Neural cell (in vitro differentiated cells): ENCODE results near the gene POLE. TPM values are rescaled to one million over a fixed set of nuclear protein-coding genes. Genes with fewer than 3 reads are reported as not detected.

Source experiments
- H2AFZ ChIP-seq: fragments of 200-600, 300-800 bp; sonication (generic), shearing (Covaris generic); 2 replicates; pipeline ENCODE4 v1.6.0; 2014; ENCODE audit warnings: low read depth, mild to moderate bottlenecking, antibody characterized with exemption, low read length, moderate library complexity
- H3F3A ChIP-seq: fragments of 200-600 bp; shearing (Covaris generic); 2 replicates; pipeline ENCODE4 v1.6.1; 2016; ENCODE audit warnings: mild to moderate bottlenecking, moderate library complexity, mixed read lengths, antibody characterized with exemption, low read length; ENCODE audit not compliant: insufficient read depth, poor library complexity, severe bottlenecking
- H3K27ac ChIP-seq: fragments of 200-600, 300-800 bp; sonication (generic), shearing (Covaris generic); 2 replicates; pipeline ENCODE4 v1.5.1; 2014; ENCODE audit warnings: mild to moderate bottlenecking, low read length, moderate library complexity
- H3K27me3 ChIP-seq: fragments of 300-800, 200-600 bp; sonication (generic), shearing (Covaris generic); 2 replicates; pipeline ENCODE4 v1.6.0; 2014; ENCODE audit warnings: mild to moderate bottlenecking, low read depth, low read length, moderate library complexity; ENCODE audit not compliant: insufficient read depth
- H3K36me3 ChIP-seq: fragments of 300-800, 200-600 bp; sonication (generic), shearing (Covaris generic); 2 replicates; pipeline ENCODE4 v1.5.1; 2014; ENCODE audit warnings: mild to moderate bottlenecking, antibody characterized with exemption, low read length, moderate library complexity; ENCODE audit not compliant: insufficient read depth
- H3K4me2 ChIP-seq: fragments of 300-800, 200-600 bp; sonication (generic), shearing (Covaris generic); 2 replicates; pipeline ENCODE4 v1.6.0; 2014; ENCODE audit warnings: mild to moderate bottlenecking, low read length
- H3K4me3 ChIP-seq: fragments of 300-800, 200-600 bp; sonication (generic), shearing (Covaris generic); 2 replicates; pipeline ENCODE4 v1.5.1; 2014; ENCODE audit warnings: mild to moderate bottlenecking, low read length, moderate library complexity
- H3K79me2 ChIP-seq: fragments of 200-600 bp; shearing (Covaris generic); replicated peaks from 2 replicates; pipeline ENCODE4 v1.6.0; 2014; ENCODE audit warnings: mild to moderate bottlenecking, low read length, moderate library complexity; ENCODE audit not compliant: insufficient read depth
- H3K9ac ChIP-seq: fragments of 300-800, 200-600 bp; sonication (generic), shearing (Covaris generic); 2 replicates; pipeline ENCODE4 v1.6.1; 2016; ENCODE audit warnings: mild to moderate bottlenecking, low read length, mixed read lengths
- H3K9me2 ChIP-seq: fragments of 200-600 bp; shearing (Covaris generic); 2 replicates; pipeline ENCODE4 v1.6.1; 2016; ENCODE audit warnings: mild to moderate bottlenecking, low read length, mixed read lengths; ENCODE audit not compliant: insufficient read depth
- H3K9me3 ChIP-seq: fragments of 200-600, 300-800 bp; sonication (generic), shearing (Covaris generic); 2 replicates; pipeline ENCODE4 v1.6.1; 2016; ENCODE audit warnings: mild to moderate bottlenecking, mixed run types, low read length, moderate library complexity, mixed read lengths
- H4K20me1 ChIP-seq: fragments of 200-600 bp; shearing (Covaris generic); 2 replicates; pipeline ENCODE4 v1.6.1; 2016; ENCODE audit warnings: mild to moderate bottlenecking, mixed run types; ENCODE audit not compliant: insufficient read depth
- CTCF ChIP-seq: fragments of 450-650 bp; IDR thresholded peaks from 2 replicates; pipeline ENCODE4 v1.5.1; 2014; ENCODE audit warnings: antibody characterized with exemption, mild to moderate bottlenecking, moderate library complexity; ENCODE audit not compliant: poor library complexity, severe bottlenecking
- EP300 ChIP-seq: fragments of 450-650 bp; conservative IDR thresholded peaks from 2 replicates; pipeline ENCODE4 v1.6.1; 2014; ENCODE audit warnings: antibody characterized with exemption, mild to moderate bottlenecking, moderate library complexity; ENCODE audit not compliant: poor library complexity, severe bottlenecking
- EZH2 ChIP-seq: fragments of 200-600, 300-800 bp; shearing (Covaris generic), sonication (generic); IDR thresholded peaks from 2 replicates; pipeline ENCODE4 v1.6.1; 2014; ENCODE audit warnings: antibody characterized with exemption, low read length, borderline replicate concordance, mild to moderate bottlenecking; ENCODE audit not compliant: insufficient read depth, poor library complexity, severe bottlenecking
- MXI1 ChIP-seq: fragments of 450-650 bp; conservative IDR thresholded peaks from 2 replicates; pipeline ENCODE4 v1.6.1; 2014; ENCODE audit warnings: antibody characterized with exemption, mild to moderate bottlenecking; ENCODE audit not compliant: poor library complexity, severe bottlenecking
- POLR2AphosphoS5 ChIP-seq: IDR thresholded peaks from 2 replicates; pipeline ENCODE4 v1.6.1; 2012
- RAD21 ChIP-seq: fragments of 450-650 bp; conservative IDR thresholded peaks from 2 replicates; pipeline ENCODE4 v1.6.1; 2014; ENCODE audit warnings: antibody characterized with exemption, mild to moderate bottlenecking, moderate library complexity
- SMC3 ChIP-seq: fragments of 450-650 bp; conservative IDR thresholded peaks from 2 replicates; pipeline ENCODE4 v1.6.1; 2014; ENCODE audit warnings: antibody characterized with exemption, mild to moderate bottlenecking, moderate library complexity; ENCODE audit not compliant: poor library complexity
- TAF1 ChIP-seq: IDR thresholded peaks from 2 replicates; pipeline ENCODE4 v1.6.1; 2012; ENCODE audit warnings: low read depth
- polyA plus RNA-seq: library from polyadenylated mRNA; depleted of rRNA; stranded (reverse); fragments of >200 nt; gene quantifications from 2 replicates; pipeline ENCODE4 v1.2.3, GENCODE V29; 2014
- TF ChIP-seq, protein P1 (sequence below): IDR thresholded peaks from 2 replicates; pipeline ENCODE4 v1.6.1; 2012; ENCODE audit warnings: borderline replicate concordance

The POLE gene
- polyA plus RNA-seq, 1 donor from 2014 or later, result 8.5 TPM

DNA sequence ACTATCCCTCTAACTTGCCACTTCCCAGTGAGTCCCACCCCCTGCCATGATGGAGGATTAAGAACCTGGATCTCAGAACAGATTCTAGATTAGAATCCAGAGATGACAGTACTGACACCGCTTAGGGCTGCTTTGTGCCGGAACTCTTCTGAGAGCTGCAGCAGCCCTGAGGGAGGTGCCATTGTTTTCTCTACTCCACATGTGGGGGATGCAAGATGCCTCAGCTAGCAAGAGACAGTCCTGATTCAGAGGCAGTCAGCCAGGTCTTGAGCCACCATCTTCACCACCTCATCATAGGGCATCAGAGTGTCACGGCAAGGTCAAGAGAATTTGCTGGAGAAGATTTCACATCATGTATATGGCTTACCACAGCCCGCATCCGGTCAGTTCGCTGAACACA, 20.1 kb upstream of the POLE start:
- no peaks in the 10 kb centered on the region for H3K9me3 ChIP-seq
- no peaks in the 10 kb centered on the region for H3K36me3 ChIP-seq
- H3K9ac ChIP-seq, result no peak overlapping the region
- peaks cover 7% of the 10 kb centered on the region for H3K79me2 ChIP-seq
- H3F3A ChIP-seq, result no peaks in the 10 kb centered on the region
- H3K27ac ChIP-seq, result no peak overlapping the region
- no peak overlapping the region for H3K4me2 ChIP-seq
- no peak overlapping the region for H3K4me3 ChIP-seq
- no peaks in the 10 kb centered on the region for H4K20me1 ChIP-seq
- TF ChIP-seq POLR2AphosphoS5 (no peak), EP300 (no peak), RAD21 (no peak), CTCF (no peak), MXI1 (no peak), TAF1 (no peak), EZH2 (no peak), SMC3 (no peak)
- TF ChIP-seq, protein P1, sequence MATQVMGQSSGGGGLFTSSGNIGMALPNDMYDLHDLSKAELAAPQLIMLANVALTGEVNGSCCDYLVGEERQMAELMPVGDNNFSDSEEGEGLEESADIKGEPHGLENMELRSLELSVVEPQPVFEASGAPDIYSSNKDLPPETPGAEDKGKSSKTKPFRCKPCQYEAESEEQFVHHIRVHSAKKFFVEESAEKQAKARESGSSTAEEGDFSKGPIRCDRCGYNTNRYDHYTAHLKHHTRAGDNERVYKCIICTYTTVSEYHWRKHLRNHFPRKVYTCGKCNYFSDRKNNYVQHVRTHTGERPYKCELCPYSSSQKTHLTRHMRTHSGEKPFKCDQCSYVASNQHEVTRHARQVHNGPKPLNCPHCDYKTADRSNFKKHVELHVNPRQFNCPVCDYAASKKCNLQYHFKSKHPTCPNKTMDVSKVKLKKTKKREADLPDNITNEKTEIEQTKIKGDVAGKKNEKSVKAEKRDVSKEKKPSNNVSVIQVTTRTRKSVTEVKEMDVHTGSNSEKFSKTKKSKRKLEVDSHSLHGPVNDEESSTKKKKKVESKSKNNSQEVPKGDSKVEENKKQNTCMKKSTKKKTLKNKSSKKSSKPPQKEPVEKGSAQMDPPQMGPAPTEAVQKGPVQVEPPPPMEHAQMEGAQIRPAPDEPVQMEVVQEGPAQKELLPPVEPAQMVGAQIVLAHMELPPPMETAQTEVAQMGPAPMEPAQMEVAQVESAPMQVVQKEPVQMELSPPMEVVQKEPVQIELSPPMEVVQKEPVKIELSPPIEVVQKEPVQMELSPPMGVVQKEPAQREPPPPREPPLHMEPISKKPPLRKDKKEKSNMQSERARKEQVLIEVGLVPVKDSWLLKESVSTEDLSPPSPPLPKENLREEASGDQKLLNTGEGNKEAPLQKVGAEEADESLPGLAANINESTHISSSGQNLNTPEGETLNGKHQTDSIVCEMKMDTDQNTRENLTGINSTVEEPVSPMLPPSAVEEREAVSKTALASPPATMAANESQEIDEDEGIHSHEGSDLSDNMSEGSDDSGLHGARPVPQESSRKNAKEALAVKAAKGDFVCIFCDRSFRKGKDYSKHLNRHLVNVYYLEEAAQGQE, result no peak
- no peak overlapping the region for H2AFZ ChIP-seq
- no peaks in the 10 kb centered on the region for H3K9me2 ChIP-seq
- H3K27me3 ChIP-seq, result no peaks in the 10 kb centered on the region

- no peak overlapping the region for H2AFZ ChIP-seq
- H3K79me2 ChIP-seq, result no peaks in the 10 kb centered on the region
- no peak overlapping the region for H3K9ac ChIP-seq
- H3K27ac ChIP-seq, result no peak overlapping the region
- H3K9me2 ChIP-seq, result no peaks in the 10 kb centered on the region
- no peaks in the 10 kb centered on the region for H3K27me3 ChIP-seq
- no peak overlapping the region for H3K4me2 ChIP-seq
- no peaks in the 10 kb centered on the region for H3K36me3 ChIP-seq
- H4K20me1 ChIP-seq, result no peaks in the 10 kb centered on the region
- H3K9me3 ChIP-seq, result no peaks in the 10 kb centered on the region
- no peaks in the 10 kb centered on the region for H3F3A ChIP-seq
- no peak overlapping the region for H3K4me3 ChIP-seq
- TF ChIP-seq, protein P1, result no peak
- TF ChIP-seq TAF1 (no peak), RAD21 (no peak), MXI1 (no peak), CTCF (no peak), SMC3 (no peak), EP300 (no peak), EZH2 (no peak)
Observed at GRCh38 chr12:132703641-132704040, 16.5 kb upstream of the POLE start.
